Measurements from ENCODE around the gene SNX24. TPM values are rescaled to one million over a fixed set of nuclear protein-coding genes. Genes with fewer than 3 reads are reported as not detected.

Gene SNX24
- polyA plus RNA-seq, 3 donors, result 4.8 to 13.0 (median 5.0) TPM

- 78 to 97% (median 88%) methylated on average over 5 of the region's 5 CpGs for WGBS, 3 donors
- H3K27ac ChIP-seq (ENCODE audit: low read depth, low read length), result no peak overlapping the region
Observed at GRCh38 chr5:122978644-122979297, 133.4 kb downstream of the SNX24 start.

GRCh38 chr5:122981846-122982245 lies 136.4 kb downstream of the SNX24 start:
- 43 to 76% (median 56%) methylated on average over 2 of the region's 2 CpGs for WGBS, 3 donors
- no peak overlapping the region for H3K27ac ChIP-seq (ENCODE audit: low read depth, low read length)

- H3K27ac ChIP-seq (ENCODE audit: low read depth, low read length), result no peak overlapping the region
- WGBS, 3 donors, result 0 to 47% (median 0%) methylated on average over 1 of the region's 1 CpG
Observed at GRCh38 chr5:122982376-122982775, 137.0 kb downstream of the SNX24 start.

- no peak overlapping the region for H3K27ac ChIP-seq (ENCODE audit: low read depth, low read length)
- 94 to 95% (median 94%) methylated on average over 3 of the region's 3 CpGs for WGBS, 3 donors
Observed at GRCh38 chr5:122984425-122984824, 139.0 kb downstream of the SNX24 start.

GRCh38 chr5:122985006-122985700 lies 139.7 kb downstream of the SNX24 start:
- 89 to 94% (median 91%) methylated on average over 4 of the region's 4 CpGs for WGBS, 3 donors
- no peak overlapping the region for H3K27ac ChIP-seq (ENCODE audit: low read depth, low read length)

GRCh38 chr5:122985954-122986721 lies 140.7 kb downstream of the SNX24 start:
- no peak overlapping the region for H3K27ac ChIP-seq (ENCODE audit: low read depth, low read length)
- WGBS, 3 donors, result 91 to 96% (median 94%) methylated on average over 2 of the region's 2 CpGs

GRCh38 chr5:122996091-122996490 lies 150.7 kb downstream of the SNX24 start:
- H3K27ac ChIP-seq (ENCODE audit: low read depth, low read length), result no peak overlapping the region
- WGBS, 3 donors, result 78 to 86% (median 82%) methylated on average over 3 of the region's 3 CpGs

GRCh38 chr5:122997294-122997693 lies 151.9 kb downstream of the SNX24 start:
- no peak overlapping the region for H3K27ac ChIP-seq (ENCODE audit: low read depth, low read length)
- 62 to 81% (median 66%) methylated on average over 7 of the region's 7 CpGs for WGBS, 3 donors

- H3K27ac ChIP-seq (ENCODE audit: low read depth, low read length), result no peak overlapping the region
- 54 to 67% (median 60%) methylated on average over 10 of the region's 10 CpGs for WGBS, 3 donors
Observed at GRCh38 chr5:122999947-123000563, 154.6 kb downstream of the SNX24 start.

GRCh38 chr5:123000731-123001130 lies 155.3 kb downstream of the SNX24 start:
- WGBS, 3 donors, result 95 to 98% (median 97%) methylated on average over 1 of the region's 1 CpG
- no peak overlapping the region for H3K27ac ChIP-seq (ENCODE audit: low read depth, low read length)

- H3K27ac ChIP-seq (ENCODE audit: low read depth, low read length), result no peak overlapping the region
- WGBS, 3 donors, result 80 to 83% (median 81%) methylated on average over 7 of the region's 7 CpGs
Observed at GRCh38 chr5:123001808-123002207, 156.4 kb downstream of the SNX24 start.

- 72 to 95% (median 92%) methylated on average over 6 of the region's 6 CpGs for WGBS, 3 donors
- H3K27ac ChIP-seq (ENCODE audit: low read depth, low read length), result no peak overlapping the region
Observed at GRCh38 chr5:123007182-123007581, 161.8 kb downstream of the SNX24 start.

GRCh38 chr5:123007754-123008153 lies 162.3 kb downstream of the SNX24 start:
- WGBS, 3 donors, result 87 to 96% (median 92%) methylated on average over 6 of the region's 6 CpGs
- no peak overlapping the region for H3K27ac ChIP-seq (ENCODE audit: low read depth, low read length)

GRCh38 chr5:123012321-123012720 lies 166.9 kb downstream of the SNX24 start:
- H3K27ac ChIP-seq (ENCODE audit: low read depth, low read length), result no peak overlapping the region
- WGBS, 3 donors, result 87 to 95% (median 93%) methylated on average over 1 of the region's 1 CpG

GRCh38 chr5:123014689-123015088 lies 169.3 kb downstream of the SNX24 start:
- no peak overlapping the region for H3K27ac ChIP-seq (ENCODE audit: low read depth, low read length)
- 45 to 95% (median 90%) methylated on average over 1 of the region's 1 CpG for WGBS, 3 donors

GRCh38 chr5:123028222-123028621 lies 182.8 kb downstream of the SNX24 start:
- WGBS, 3 donors, result 69 to 91% (median 71%) methylated on average over 9 of the region's 9 CpGs
- H3K27ac ChIP-seq (ENCODE audit: low read depth, low read length), result no peak overlapping the region

GRCh38 chr5:123033157-123033671 lies 187.8 kb downstream of the SNX24 start:
- no peak overlapping the region for H3K27ac ChIP-seq (ENCODE audit: low read depth, low read length)
- 74 to 86% (median 75%) methylated on average over 6 of the region's 6 CpGs for WGBS, 3 donors

GRCh38 chr5:123035360-123035917 lies 190.0 kb downstream of the SNX24 start:
- no peak overlapping the region for H3K27ac ChIP-seq (ENCODE audit: low read depth, low read length)
- 1 to 6% (median 3%) methylated on average over 27 of the region's 27 CpGs for WGBS, 3 donors
